ENCODE results near the gene RARS1. TPM values are rescaled to one million over a fixed set of nuclear protein-coding genes. Genes with fewer than 3 reads are reported as not detected.

Gene RARS1
- total and polyA plus RNA-seq, 2 of the 8 experiments (the other 6 are each of a cell fraction or from before 2014, with no cell fraction given), result 30.2 to 108 TPM

DNA sequence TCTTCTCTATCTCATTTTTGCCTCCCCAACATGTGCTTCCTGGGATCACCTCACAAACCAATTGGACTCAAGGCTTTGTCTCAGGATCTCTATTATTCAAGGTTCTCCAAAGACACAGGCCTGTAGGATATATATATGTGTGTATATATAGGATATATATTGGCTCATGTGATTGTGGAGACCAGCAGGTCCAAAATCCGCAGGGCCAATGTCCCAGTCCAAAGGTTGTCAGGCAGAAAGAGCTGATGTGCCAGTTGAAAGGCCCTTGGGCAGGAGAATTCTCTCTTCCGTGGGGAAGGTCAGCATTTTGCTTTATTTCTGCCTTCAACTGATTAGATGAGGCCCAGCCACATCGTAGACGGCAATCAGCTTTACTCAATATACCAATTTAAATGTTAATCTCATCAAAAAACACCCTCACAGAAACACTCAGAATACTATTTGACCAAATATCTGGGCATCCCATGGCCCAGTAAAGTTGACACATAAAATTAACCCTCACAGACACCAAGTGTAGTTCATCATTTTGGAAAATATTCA is 41.6 kb downstream of the RARS1 start (continued):
- TF ChIP-seq RNF2 (IDR thresholded peaks at IDR 0.05; ENCODE audit: borderline replicate concordance, low read depth, low read length, missing control alignments, poor library complexity, severe bottlenecking), result no peak
- no peak for TF ChIP-seq EP300 (IDR thresholded peaks at IDR 0.05; ENCODE audit: borderline replicate concordance in 1 of 2, low read depth in 2 of 2, low read length in 2 of 2)
- TF ChIP-seq, protein P1, sequence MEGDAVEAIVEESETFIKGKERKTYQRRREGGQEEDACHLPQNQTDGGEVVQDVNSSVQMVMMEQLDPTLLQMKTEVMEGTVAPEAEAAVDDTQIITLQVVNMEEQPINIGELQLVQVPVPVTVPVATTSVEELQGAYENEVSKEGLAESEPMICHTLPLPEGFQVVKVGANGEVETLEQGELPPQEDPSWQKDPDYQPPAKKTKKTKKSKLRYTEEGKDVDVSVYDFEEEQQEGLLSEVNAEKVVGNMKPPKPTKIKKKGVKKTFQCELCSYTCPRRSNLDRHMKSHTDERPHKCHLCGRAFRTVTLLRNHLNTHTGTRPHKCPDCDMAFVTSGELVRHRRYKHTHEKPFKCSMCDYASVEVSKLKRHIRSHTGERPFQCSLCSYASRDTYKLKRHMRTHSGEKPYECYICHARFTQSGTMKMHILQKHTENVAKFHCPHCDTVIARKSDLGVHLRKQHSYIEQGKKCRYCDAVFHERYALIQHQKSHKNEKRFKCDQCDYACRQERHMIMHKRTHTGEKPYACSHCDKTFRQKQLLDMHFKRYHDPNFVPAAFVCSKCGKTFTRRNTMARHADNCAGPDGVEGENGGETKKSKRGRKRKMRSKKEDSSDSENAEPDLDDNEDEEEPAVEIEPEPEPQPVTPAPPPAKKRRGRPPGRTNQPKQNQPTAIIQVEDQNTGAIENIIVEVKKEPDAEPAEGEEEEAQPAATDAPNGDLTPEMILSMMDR (IDR thresholded peaks at IDR 0.05; ENCODE audit: control extremely low read depth in 1 of 3, insufficient read depth in 1 of 3, low read depth in 1 of 3, low read length in 3 of 3), result no peak
- no peak for TF ChIP-seq SIX5 (IDR thresholded peaks at IDR 0.05; ENCODE audit: low read depth, low read length)
- no peak for TF ChIP-seq TEAD4 (IDR thresholded peaks at IDR 0.05; ENCODE audit: low read depth, low read length)
